KOPT-K1 (cell line): ENCODE results near the gene DEGS2.

Experiments used
- H3K27ac ChIP-seq: fragments of 200-600 bp; sonication (generic); 2 replicates; pipeline ENCODE4 v1.5.1; 2016; ENCODE audit warnings: antibody characterized with exemption, mild to moderate bottlenecking, low read depth, low read length; ENCODE audit not compliant: poor library complexity, severe bottlenecking
- H3K36me3 ChIP-seq: fragments of 200-600 bp; sonication (generic); 2 replicates; pipeline ENCODE4 v1.5.1; 2017; ENCODE audit warnings: antibody characterized with exemption, mild to moderate bottlenecking, low read length, moderate library complexity; ENCODE audit not compliant: insufficient read depth
- H3K9me3 ChIP-seq: fragments of 200-600 bp; sonication (generic); 2 replicates; pipeline ENCODE4 v1.5.1; 2017; ENCODE audit warnings: antibody characterized with exemption, low read length, mild to moderate bottlenecking; ENCODE audit not compliant: insufficient read depth, poor library complexity, severe bottlenecking

Gene DEGS2

DNA sequence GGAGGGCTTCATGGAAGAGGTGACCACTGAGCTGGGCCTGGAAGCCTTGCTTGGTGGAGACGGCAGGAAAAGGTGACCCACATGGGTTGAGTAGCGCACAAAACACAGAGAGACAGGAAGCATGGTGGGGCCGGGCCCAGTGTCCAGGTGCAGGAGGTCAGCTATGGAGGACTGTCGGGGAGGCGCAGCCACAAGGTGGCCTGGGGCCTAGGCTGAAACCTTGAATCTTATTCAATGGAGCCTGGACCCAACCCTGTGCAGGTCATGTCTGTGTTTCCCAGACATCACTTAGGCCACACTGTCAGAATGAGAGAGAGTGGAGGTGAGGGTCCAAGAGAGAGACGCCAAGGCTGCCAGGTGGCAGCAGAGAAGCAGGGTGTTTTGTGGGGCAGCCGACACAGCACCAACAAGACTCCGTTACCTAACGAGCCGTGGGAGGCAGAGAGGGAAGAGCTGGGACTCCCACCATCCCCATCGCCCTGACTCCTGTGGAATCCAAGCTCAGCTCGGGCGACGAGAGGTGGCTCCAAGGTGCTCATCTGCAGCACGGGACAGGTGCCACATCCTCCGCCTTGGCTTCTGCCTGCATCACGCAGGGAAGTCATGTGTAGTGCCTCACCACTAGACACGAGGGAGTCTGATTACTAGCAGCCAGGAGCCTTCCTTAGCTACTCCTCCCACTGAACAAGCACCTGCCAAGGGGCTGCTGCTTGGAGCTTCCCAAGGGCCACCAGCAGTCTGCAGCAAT lies 38.7 kb downstream of the DEGS2 start:
- Histone ChIP-seq H3K27ac (no peak overlapping the region), H3K9me3 (no peaks in the 10 kb centered on the region), H3K36me3 (peaks cover 100% of the 10 kb centered on the region)

- H3K9me3 ChIP-seq, result no peaks in the 10 kb centered on the region
- H3K27ac ChIP-seq, result peak overlapping the region; percentile 21
- H3K36me3 ChIP-seq, result peaks cover 100% of the 10 kb centered on the region
Measured at GRCh38 chr14:100119251-100119650, 40.2 kb downstream of the DEGS2 start.

- Histone ChIP-seq H3K27ac (no peak overlapping the region), H3K9me3 (no peaks in the 10 kb centered on the region), H3K36me3 (peaks cover 100% of the 10 kb centered on the region)
Measured at GRCh38 chr14:100118396-100119011, 40.9 kb downstream of the DEGS2 start.

GRCh38 chr14:100117633-100118395 lies 41.6 kb downstream of the DEGS2 start:
- Histone ChIP-seq H3K36me3 (peaks cover 100% of the 10 kb centered on the region), H3K27ac (no peak overlapping the region), H3K9me3 (no peaks in the 10 kb centered on the region)

DNA sequence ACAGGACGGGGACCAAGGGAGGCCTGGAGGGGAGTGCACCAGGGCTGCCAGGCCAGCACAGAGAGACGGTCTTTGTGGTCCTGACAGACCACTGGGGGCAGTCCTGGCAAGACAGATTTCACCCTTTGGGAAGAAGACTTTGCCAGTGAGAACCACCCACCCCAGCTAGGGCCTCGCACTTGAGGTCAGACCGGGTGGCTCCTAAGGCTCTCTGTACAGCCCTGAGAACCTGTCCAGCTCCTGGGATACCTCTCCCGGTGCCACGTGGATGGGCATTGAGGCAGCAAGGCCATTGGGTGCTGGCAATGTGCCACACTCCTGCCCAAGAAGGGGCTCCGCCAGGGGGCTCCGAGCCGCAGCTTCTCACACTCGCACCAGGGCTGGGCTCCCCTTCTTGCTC lies 42.4 kb downstream of the DEGS2 start:
- no peak overlapping the region for H3K27ac ChIP-seq
- no peaks in the 10 kb centered on the region for H3K9me3 ChIP-seq
- H3K36me3 ChIP-seq, result peaks cover 100% of the 10 kb centered on the region

DNA sequence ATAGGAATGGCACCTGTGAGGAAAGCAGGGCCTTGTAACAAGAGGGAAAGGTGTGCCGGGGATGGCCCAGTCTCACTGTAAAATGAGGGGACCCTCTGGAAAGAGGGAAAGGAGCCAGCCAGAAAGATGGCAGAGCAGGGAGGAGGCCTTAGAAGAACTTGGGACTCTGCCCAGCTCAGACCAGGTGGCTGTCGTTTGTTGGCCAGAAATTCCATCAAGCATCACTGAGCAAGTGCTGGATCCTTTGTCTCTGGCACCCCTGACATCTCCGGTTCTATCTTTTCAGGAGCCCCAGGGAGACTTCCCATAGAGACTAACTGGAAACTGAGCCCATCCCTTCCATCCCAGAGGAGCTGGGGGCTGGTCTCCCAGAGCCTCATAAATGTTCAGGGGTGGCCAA lies 43.3 kb downstream of the DEGS2 start:
- Histone ChIP-seq H3K27ac (peak overlapping the region; percentile 16), H3K9me3 (no peaks in the 10 kb centered on the region), H3K36me3 (peaks cover 100% of the 10 kb centered on the region)

DNA sequence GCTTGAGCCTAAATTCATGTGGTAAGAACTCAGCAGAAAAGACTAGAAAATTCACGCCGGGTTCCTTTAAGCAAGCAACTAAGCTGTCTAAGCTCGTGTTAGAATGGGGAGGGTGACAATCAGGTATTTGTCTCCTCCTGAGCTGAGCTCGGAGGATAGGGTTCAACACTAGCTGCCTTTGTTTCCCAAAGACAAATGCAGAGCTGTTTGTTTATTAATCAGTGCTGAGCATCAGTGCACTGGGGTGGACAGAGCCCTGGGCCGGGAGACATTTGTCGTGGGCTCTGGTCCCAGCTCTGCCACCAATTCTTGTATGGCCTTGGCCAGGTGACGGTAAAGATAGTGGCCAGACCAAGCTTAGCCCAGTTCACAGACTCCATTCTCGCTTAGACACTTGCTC lies 43.7 kb downstream of the DEGS2 start:
- H3K9me3 ChIP-seq, result no peaks in the 10 kb centered on the region
- H3K36me3 ChIP-seq, result peaks cover 100% of the 10 kb centered on the region
- peak overlapping the region; percentile 16 for H3K27ac ChIP-seq

DNA sequence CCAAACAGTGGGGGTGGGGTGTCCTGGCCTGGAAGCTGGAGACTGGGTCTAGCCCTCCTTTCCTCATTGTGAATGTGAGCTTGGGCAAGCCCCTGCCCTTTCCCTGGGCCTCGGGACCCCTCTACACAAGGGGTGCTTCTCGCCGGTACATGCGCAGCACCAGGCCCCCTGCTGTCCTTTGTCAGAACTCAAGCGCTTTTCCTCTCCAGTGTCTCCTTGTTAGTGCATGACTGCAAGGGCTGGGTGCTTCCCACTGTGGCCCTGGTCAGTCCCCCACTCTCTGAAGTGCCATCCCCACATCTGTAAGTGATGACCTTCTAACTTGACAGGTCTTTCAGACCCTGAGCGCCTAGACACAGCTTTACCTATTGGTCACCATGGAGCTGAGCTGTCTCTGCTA lies 44.2 kb downstream of the DEGS2 start:
- H3K36me3 ChIP-seq, result peaks cover 100% of the 10 kb centered on the region
- no peak overlapping the region for H3K27ac ChIP-seq
- no peaks in the 10 kb centered on the region for H3K9me3 ChIP-seq

GRCh38 chr14:100114109-100114765 lies 45.2 kb downstream of the DEGS2 start:
- Histone ChIP-seq H3K27ac (no peak overlapping the region), H3K9me3 (no peaks in the 10 kb centered on the region), H3K36me3 (peaks cover 100% of the 10 kb centered on the region)

- Histone ChIP-seq H3K9me3 (no peaks in the 10 kb centered on the region), H3K36me3 (peaks cover 100% of the 10 kb centered on the region), H3K27ac (peak overlapping the region; percentile 10)
Measured at GRCh38 chr14:100111931-100112704, 47.3 kb downstream of the DEGS2 start.

GRCh38 chr14:100110816-100111215 lies 48.6 kb downstream of the DEGS2 start:
- Histone ChIP-seq H3K27ac (no peak overlapping the region), H3K9me3 (no peaks in the 10 kb centered on the region), H3K36me3 (peaks cover 100% of the 10 kb centered on the region)

DNA sequence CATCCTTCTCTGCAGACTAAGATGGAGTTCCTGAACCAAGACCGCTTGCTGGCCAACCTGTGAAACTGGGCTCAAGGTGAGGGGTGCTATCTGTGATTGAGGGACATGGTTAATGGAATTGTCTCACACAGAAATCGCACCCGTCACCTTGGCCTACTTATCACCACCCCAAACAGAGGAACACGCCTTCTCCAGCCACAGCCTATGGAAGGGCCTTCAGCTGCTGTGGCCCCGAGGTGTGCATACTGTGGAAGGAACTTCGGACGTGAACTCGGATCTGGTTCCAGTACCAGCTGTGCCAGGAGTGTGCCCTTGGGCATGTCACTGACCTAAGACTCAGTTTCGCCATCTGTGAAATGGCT lies 49.9 kb downstream of the DEGS2 start:
- H3K36me3 ChIP-seq, result peaks cover 100% of the 10 kb centered on the region
- no peaks in the 10 kb centered on the region for H3K9me3 ChIP-seq
- H3K27ac ChIP-seq, result peak overlapping the region; percentile 56

DNA sequence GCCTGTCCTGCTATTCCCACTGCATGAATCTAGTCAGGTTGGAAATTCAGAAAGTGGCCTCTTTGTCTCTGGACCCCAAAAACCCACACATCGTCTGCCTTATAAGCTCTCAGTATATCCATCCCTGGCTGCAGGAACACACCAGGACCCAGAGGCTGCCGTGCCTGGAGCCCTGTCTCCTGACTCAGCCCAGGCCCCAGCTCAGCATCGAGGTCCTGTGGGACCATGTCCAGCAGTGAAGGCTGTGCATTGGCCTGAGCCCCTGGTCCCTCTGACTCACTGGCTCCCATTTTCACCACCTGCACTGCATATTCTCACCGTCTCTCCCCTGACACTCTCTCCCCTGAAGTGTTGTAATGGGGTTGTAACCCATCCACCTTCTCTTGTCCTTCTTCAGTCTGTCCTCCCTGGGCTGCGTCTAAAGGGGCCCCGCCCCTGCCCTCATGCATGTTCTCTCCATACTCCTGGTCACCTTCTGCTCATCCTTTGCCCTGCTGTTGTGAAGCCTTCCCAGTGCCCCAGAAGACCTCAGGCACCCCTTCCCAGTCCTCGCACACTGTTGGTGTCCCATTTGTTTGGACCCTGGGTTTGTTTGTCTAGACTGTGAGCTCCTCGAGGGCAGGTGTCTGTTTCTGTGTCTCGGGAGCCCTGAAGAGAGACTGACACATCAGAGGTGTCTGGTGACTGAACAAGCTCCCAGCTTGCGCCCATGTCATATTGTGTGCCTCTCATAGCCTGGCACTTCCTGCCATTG lies 50.4 kb downstream of the DEGS2 start:
- peaks cover 100% of the 10 kb centered on the region for H3K36me3 ChIP-seq
- no peaks in the 10 kb centered on the region for H3K9me3 ChIP-seq
- H3K27ac ChIP-seq, result peak overlapping the region; percentile 56
